CD14-positive monocyte (primary cell): Measurements from ENCODE around the gene IPPK. TPM values are rescaled to one million over a fixed set of nuclear protein-coding genes. Genes with fewer than 3 reads are reported as not detected.

Source experiments
- DNase-seq, 3 donors: peaks; one replicate each; pipeline ENCODE4 v3.0.0-alpha.2; 2011 to 2022
- H2AFZ ChIP-seq: 2 replicates; pipeline ENCODE4 v1.6.0; 2012; ENCODE audit warnings: mild to moderate bottlenecking, low read depth, low read length, inconsistent platforms; ENCODE audit not compliant: insufficient read depth, poor library complexity, severe bottlenecking
- H3K27ac ChIP-seq, 2 donors: 1 replicate in 1 of 2; 2 replicates in 1 of 2; pipeline ENCODE4 v1.5.1; 2012 to 2013; ENCODE audit warnings: low read length in 2 of 2, control low read depth in 1 of 2, inconsistent platforms in 1 of 2, low read depth in 1 of 2, mild to moderate bottlenecking in 1 of 2
- H3K27me3 ChIP-seq, 2 donors: one replicate each; pipeline versions ENCODE4 v1.6.0 to v1.6.1; 2011 to 2013; ENCODE audit warnings: low read length in 2 of 2; ENCODE audit not compliant: control insufficient read depth in 2 of 2, insufficient read depth in 2 of 2
- H3K36me3 ChIP-seq, 2 donors: replicated peaks in 1 of 2; 1 replicate in 1 of 2; 2 replicates in 1 of 2; pipeline versions ENCODE4 v1.5.1 to v1.6.1; 2012 to 2013; ENCODE audit warnings: low read length in 2 of 2, control low read depth in 1 of 2, inconsistent platforms in 1 of 2, mild to moderate bottlenecking in 1 of 2; ENCODE audit not compliant: insufficient read depth in 2 of 2, control insufficient read depth in 1 of 2
- H3K4me1 ChIP-seq, 2 donors: 1 replicate in 1 of 2; 2 replicates in 1 of 2; pipeline versions ENCODE4 v1.5.1 to v1.6.1; 2012 to 2013; ENCODE audit warnings: low read length in 2 of 2, control low read depth in 1 of 2, inconsistent platforms in 1 of 2, mild to moderate bottlenecking in 1 of 2, moderate library complexity in 1 of 2; ENCODE audit not compliant: insufficient read depth in 2 of 2, control insufficient read depth in 1 of 2
- H3K4me2 ChIP-seq: replicated peaks from 2 replicates; pipeline ENCODE3; 2012; ENCODE audit warnings: low read length, moderate library complexity, mild to moderate bottlenecking; ENCODE audit not compliant: poor library complexity, severe bottlenecking; ENCODE audit errors: extremely low read depth
- H3K4me3 ChIP-seq, 3 experiments: fragments of 200-600 bp in 1 of 3; sonication (generic) in 1 of 3; replicated peaks in 1 of 3; 1 replicate in 2 of 3; 2 replicates in 1 of 3; pipeline ENCODE4 v1.5.1; 2011 to 2013; ENCODE audit warnings: low read length in 3 of 3, mild to moderate bottlenecking in 3 of 3, control low read depth in 2 of 3, low read depth in 2 of 3, inconsistent platforms in 1 of 3, moderate library complexity in 1 of 3
- H3K79me2 ChIP-seq: 2 replicates; pipeline ENCODE4 v1.6.0; 2012; ENCODE audit warnings: mild to moderate bottlenecking, control low read depth, inconsistent platforms, low read length, moderate library complexity; ENCODE audit not compliant: insufficient read depth
- H3K9ac ChIP-seq: 2 replicates; pipeline ENCODE4 v1.6.0; 2017; ENCODE audit warnings: low read length, mild to moderate bottlenecking; ENCODE audit not compliant: insufficient read depth, poor library complexity, severe bottlenecking
- H3K9me3 ChIP-seq, 2 donors: replicated peaks in 1 of 2; 1 replicate in 1 of 2; 2 replicates in 1 of 2; pipeline versions ENCODE4 v1.5.1 to v1.6.1; 2012 to 2013; ENCODE audit warnings: low read length in 2 of 2, control low read depth in 1 of 2; ENCODE audit not compliant: control insufficient read depth in 1 of 2, insufficient read depth in 1 of 2
- H4K20me1 ChIP-seq: 2 replicates; pipeline ENCODE4 v1.6.0; 2012; ENCODE audit warnings: mild to moderate bottlenecking, low read length, control low read depth, moderate library complexity; ENCODE audit not compliant: insufficient read depth
- H3K27ac Mint-ChIP-seq, 7 donors: one replicate each; pipeline ENCODE4 v1.8.0; 2020; ENCODE audit warnings: mild to moderate bottlenecking in 7 of 7, mixed read lengths in 7 of 7, moderate library complexity in 6 of 7, inconsistent platforms in 2 of 7
- H3K27me3 Mint-ChIP-seq, 3 donors: one replicate each; pipeline ENCODE4 v1.8.0; 2021 to 2022; ENCODE audit warnings: low read depth in 3 of 3, mild to moderate bottlenecking in 3 of 3, mixed read lengths in 3 of 3, moderate library complexity in 3 of 3, inconsistent platforms in 1 of 3
- H3K36me3 Mint-ChIP-seq, 2 donors: one replicate each; pipeline ENCODE4 v1.8.0; 2020; ENCODE audit warnings: mixed read lengths in 2 of 2, inconsistent platforms in 1 of 2, mild to moderate bottlenecking in 1 of 2
- H3K4me1 Mint-ChIP-seq: one replicate; pipeline ENCODE4 v1.8.0; 2020; ENCODE audit warnings: mild to moderate bottlenecking, mixed read lengths
- H3K4me3 Mint-ChIP-seq, 2 donors: one replicate each; pipeline ENCODE4 v1.8.0; 2020; ENCODE audit warnings: mild to moderate bottlenecking in 2 of 2, mixed read lengths in 2 of 2, moderate library complexity in 1 of 2
- H3K9me3 Mint-ChIP-seq, 7 donors: one replicate each; pipeline ENCODE4 v1.8.0; 2020 to 2022; ENCODE audit warnings: mixed read lengths in 7 of 7, mild to moderate bottlenecking in 6 of 7, moderate library complexity in 6 of 7, inconsistent platforms in 2 of 7
- WGBS: methylation state at CpG from one replicate; pipeline ENCODE4 v1.1.5; 2013; ENCODE audit warnings: missing lambda C conversion rate; ENCODE audit not compliant: insufficient coverage; 5-methylcytosine and 5-hydroxymethylcytosine counted together
- intact Hi-C, 2 donors: fragments of 100-400 bp; cut with micrococcal nuclease; formaldehyde crosslinking; loops; one replicate each; pipeline versions ENCODE4 v1.15.0 to v1.15.1; 2023
- polyA plus RNA-seq, 3 donors: library from polyadenylated mRNA; depleted of rRNA in 1 of 3; unstranded in 2 of 3; stranded (reverse) in 1 of 3; fragments of 300-500 nt in 2 of 3; fragments of >200 nt in 1 of 3; fragmentation: Illumina TruSeq in 2 of 3; gene quantifications; 1 replicate in 2 of 3; 2 replicates in 1 of 3; pipeline ENCODE4 v1.2.3, GENCODE V29; 2012 to 2021
- TF ChIP-seq, protein P1 (sequence below): fragments of 200-600 bp; IDR thresholded peaks from one replicate; pipeline ENCODE4 v1.8.0; 2022; ENCODE audit warnings: antibody characterized with exemption, mild to moderate bottlenecking

Gene IPPK
- polyA plus RNA-seq, 3 donors, result 1.9 to 11.6 (median 3.2) TPM

DNA sequence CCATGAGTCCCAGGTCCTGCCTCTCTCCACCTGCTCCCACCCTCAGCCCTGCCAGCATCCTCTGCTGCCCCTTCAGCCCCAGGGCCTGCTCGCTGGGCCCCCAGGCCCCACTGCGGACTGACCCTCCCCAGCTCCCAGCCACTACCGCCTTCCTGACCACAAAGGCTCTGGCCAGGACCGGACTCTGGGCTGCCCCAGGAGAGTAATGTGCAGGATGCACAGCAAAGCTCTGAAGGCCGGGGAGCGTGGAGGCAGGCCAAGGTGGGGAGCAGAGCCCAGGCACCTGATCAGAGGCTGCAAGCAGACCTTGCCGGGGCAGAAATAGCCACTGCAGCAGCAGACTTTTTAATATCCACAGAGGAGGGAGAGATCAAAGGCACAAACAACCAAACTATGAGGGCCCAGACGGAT, 27.9 kb downstream of the IPPK start:
- no peak overlapping the region for H3K4me3 ChIP-seq
- peaks cover 0 to 4% (median 0%) of the 10 kb centered on the region in 7 donors for H3K9me3 Mint-ChIP-seq
- intact Hi-C loops, result no loop called here
- no peaks in the 10 kb centered on the region for H4K20me1 ChIP-seq
- TF ChIP-seq, protein P1, sequence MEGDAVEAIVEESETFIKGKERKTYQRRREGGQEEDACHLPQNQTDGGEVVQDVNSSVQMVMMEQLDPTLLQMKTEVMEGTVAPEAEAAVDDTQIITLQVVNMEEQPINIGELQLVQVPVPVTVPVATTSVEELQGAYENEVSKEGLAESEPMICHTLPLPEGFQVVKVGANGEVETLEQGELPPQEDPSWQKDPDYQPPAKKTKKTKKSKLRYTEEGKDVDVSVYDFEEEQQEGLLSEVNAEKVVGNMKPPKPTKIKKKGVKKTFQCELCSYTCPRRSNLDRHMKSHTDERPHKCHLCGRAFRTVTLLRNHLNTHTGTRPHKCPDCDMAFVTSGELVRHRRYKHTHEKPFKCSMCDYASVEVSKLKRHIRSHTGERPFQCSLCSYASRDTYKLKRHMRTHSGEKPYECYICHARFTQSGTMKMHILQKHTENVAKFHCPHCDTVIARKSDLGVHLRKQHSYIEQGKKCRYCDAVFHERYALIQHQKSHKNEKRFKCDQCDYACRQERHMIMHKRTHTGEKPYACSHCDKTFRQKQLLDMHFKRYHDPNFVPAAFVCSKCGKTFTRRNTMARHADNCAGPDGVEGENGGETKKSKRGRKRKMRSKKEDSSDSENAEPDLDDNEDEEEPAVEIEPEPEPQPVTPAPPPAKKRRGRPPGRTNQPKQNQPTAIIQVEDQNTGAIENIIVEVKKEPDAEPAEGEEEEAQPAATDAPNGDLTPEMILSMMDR, result no peak
- no peak overlapping the region for H3K9ac ChIP-seq
- H3K36me3 Mint-ChIP-seq, result peaks cover 89 to 95% of the 10 kb centered on the region in 2 donors
- H3K27ac Mint-ChIP-seq, result no peak overlapping the region
- H2AFZ ChIP-seq, result no peak overlapping the region
- no peaks in the 10 kb centered on the region for H3K27me3 ChIP-seq
- no peak overlapping the region for H3K4me2 ChIP-seq
- H3K27me3 Mint-ChIP-seq, result no peaks in the 10 kb centered on the region
- peaks cover 97 to 100% of the 10 kb centered on the region in 2 donors for H3K36me3 ChIP-seq
- H3K4me1 ChIP-seq, result no peaks in the 10 kb centered on the region
- H3K4me3 Mint-ChIP-seq, result no peak overlapping the region
- H3K79me2 ChIP-seq, result no peaks in the 10 kb centered on the region
- 100% methylated on average over 6 of the region's 8 CpGs for WGBS
- H3K4me1 Mint-ChIP-seq, result no peaks in the 10 kb centered on the region
- DNase-seq, result no peak
- no peaks in the 10 kb centered on the region for H3K9me3 ChIP-seq
- H3K27ac ChIP-seq, result no peak overlapping the region

DNA sequence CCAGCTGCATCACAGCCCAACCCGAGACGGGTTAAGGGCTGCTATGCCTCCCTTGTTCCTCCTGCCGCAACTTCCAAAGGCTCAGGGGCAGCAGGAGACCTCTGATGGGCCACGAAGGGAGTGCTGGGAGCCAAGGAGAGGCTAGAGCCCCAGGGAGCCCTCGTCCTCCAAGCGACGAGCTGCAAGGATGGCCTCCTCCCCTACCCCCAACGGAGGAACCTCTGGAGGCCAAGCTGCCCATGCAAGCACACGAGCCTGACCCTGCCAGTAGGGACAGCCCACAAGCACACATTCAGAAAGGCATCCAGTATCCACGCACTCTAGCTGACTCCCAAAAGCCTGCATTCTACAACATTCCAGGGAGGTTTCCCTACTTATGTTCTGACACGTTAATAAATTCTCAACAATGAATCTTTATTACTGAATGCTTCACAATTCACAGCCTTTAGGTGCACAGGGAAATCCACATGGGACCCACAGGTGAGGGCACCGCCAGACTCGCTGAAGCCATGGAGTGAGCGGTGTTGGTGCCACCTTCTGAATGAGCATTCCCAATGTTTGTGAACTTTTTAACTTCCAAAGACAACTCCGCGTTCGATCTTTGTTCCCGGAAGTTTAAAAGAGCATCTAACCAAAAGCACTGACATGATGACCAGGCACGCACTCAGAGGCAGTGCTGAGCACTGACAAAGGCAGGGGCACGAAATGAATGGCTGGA, 28.7 kb downstream of the IPPK start:
- no peak overlapping the region for H3K4me3 ChIP-seq
- H3K4me1 Mint-ChIP-seq, result no peaks in the 10 kb centered on the region
- no peaks in the 10 kb centered on the region for H3K4me1 ChIP-seq
- no peaks in the 10 kb centered on the region for H3K27me3 ChIP-seq
- peaks cover 88 to 93% of the 10 kb centered on the region in 2 donors for H3K36me3 Mint-ChIP-seq
- WGBS, result 96% methylated on average over 17 of the region's 20 CpGs
- H3K9ac ChIP-seq, result no peak overlapping the region
- H2AFZ ChIP-seq, result no peak overlapping the region
- intact Hi-C loops, result no loop called here
- no peak overlapping the region for H3K4me2 ChIP-seq
- H4K20me1 ChIP-seq, result no peaks in the 10 kb centered on the region
- no peak for DNase-seq
- H3K79me2 ChIP-seq, result no peaks in the 10 kb centered on the region
- no peak overlapping the region for H3K27ac Mint-ChIP-seq
- H3K27me3 Mint-ChIP-seq, result no peaks in the 10 kb centered on the region
- peaks cover 93 to 98% of the 10 kb centered on the region in 2 donors for H3K36me3 ChIP-seq
- H3K27ac ChIP-seq, result no peak overlapping the region
- no peaks in the 10 kb centered on the region for H3K9me3 ChIP-seq
- peaks cover 0 to 4% (median 0%) of the 10 kb centered on the region in 7 donors for H3K9me3 Mint-ChIP-seq
- H3K4me3 Mint-ChIP-seq, result no peak overlapping the region
- TF ChIP-seq, protein P1, result no peak
